Ectodermal cell (in vitro differentiated cells): ENCODE measurements around the gene SLIRP.

Experiments used
- H3K27ac ChIP-seq: 2 replicates; pipeline ENCODE4 v1.7.0; 2013; ENCODE audit warnings: mild to moderate bottlenecking, low read depth, low read length; ENCODE audit not compliant: insufficient read depth, poor library complexity, severe bottlenecking
- H3K27me3 ChIP-seq: 2 replicates; pipeline ENCODE4 v1.7.0; 2013; ENCODE audit warnings: mild to moderate bottlenecking, low read length; ENCODE audit not compliant: insufficient read depth, control insufficient read depth, poor library complexity, severe bottlenecking
- H3K36me3 ChIP-seq: one replicate; pipeline ENCODE4 v1.7.0; 2013; ENCODE audit warnings: low read length; ENCODE audit not compliant: control insufficient read depth, insufficient read depth
- H3K4me1 ChIP-seq: one replicate; pipeline ENCODE4 v1.7.0; 2013; ENCODE audit warnings: low read length; ENCODE audit not compliant: control insufficient read depth, insufficient read depth
- H3K4me3 ChIP-seq: 2 replicates; pipeline ENCODE4 v1.7.0; 2013; ENCODE audit warnings: low read depth, low read length, control low read depth; ENCODE audit not compliant: insufficient read depth
- H3K9me3 ChIP-seq: 2 replicates; pipeline ENCODE4 v1.7.0; 2013; ENCODE audit warnings: mild to moderate bottlenecking, low read length, moderate library complexity; ENCODE audit not compliant: control insufficient read depth
- WGBS, 2 experiments: methylation state at CpG; one replicate each; pipeline ENCODE4 v1.1.7; 2013; ENCODE audit warnings: missing lambda C conversion rate in 2 of 2; 5-methylcytosine and 5-hydroxymethylcytosine counted together

The SLIRP gene

GRCh38 chr14:77691259-77691658, 16.6 kb upstream of the SLIRP start:
- H3K27me3 ChIP-seq = no peaks in the 10 kb centered on the region
- 90 to 96% methylated on average over 2 of the region's 2 CpGs for WGBS, 2 experiments
- H3K36me3 ChIP-seq = peaks cover 4% of the 10 kb centered on the region

GRCh38 chr14:77707355-77707723, 564 bp upstream of the SLIRP start:
- H3K4me1 ChIP-seq = peaks cover 6% of the 10 kb centered on the region
- H3K27me3 ChIP-seq = no peaks in the 10 kb centered on the region
- WGBS, 2 experiments = 0 to 1% methylated on average over 14 of the region's 14 CpGs
- H3K4me3 ChIP-seq = peak overlapping the region; percentile 86
- no peaks in the 10 kb centered on the region for H3K9me3 ChIP-seq
- peaks cover 19% of the 10 kb centered on the region for H3K36me3 ChIP-seq
- H3K27ac ChIP-seq = no peak overlapping the region

More at GRCh38 chr14:77691259-77691658, 16.6 kb upstream of the SLIRP start:
- Histone ChIP-seq H3K9me3 (no peaks in the 10 kb centered on the region), H3K4me3 (no peak overlapping the region), H3K27ac (no peak overlapping the region), H3K4me1 (no peaks in the 10 kb centered on the region)

GRCh38 chr14:77708749-77709148, 846 bp downstream of the SLIRP start:
- H3K9me3 ChIP-seq = no peaks in the 10 kb centered on the region
- peak overlapping the region; percentile 86 for H3K4me3 ChIP-seq
- peaks cover 6% of the 10 kb centered on the region for H3K4me1 ChIP-seq
- H3K27ac ChIP-seq = no peak overlapping the region
- 13 to 21% methylated on average over 6 to 7 of the region's 7 CpGs for WGBS, 2 experiments
- no peaks in the 10 kb centered on the region for H3K27me3 ChIP-seq
- peaks cover 14% of the 10 kb centered on the region for H3K36me3 ChIP-seq

GRCh38 chr14:77709412-77709811, 1.5 kb downstream of the SLIRP start:
- Histone ChIP-seq H3K9me3 (no peaks in the 10 kb centered on the region), H3K27me3 (no peaks in the 10 kb centered on the region), H3K27ac (no peak overlapping the region), H3K4me3 (peak overlapping the region; percentile 86), H3K36me3 (peaks cover 14% of the 10 kb centered on the region), H3K4me1 (peaks cover 6% of the 10 kb centered on the region)
- 65 to 70% methylated on average over 3 of the region's 3 CpGs for WGBS, 2 experiments

- Histone ChIP-seq H3K4me1 (peaks cover 6% of the 10 kb centered on the region), H3K4me3 (no peak overlapping the region), H3K27me3 (no peaks in the 10 kb centered on the region), H3K9me3 (no peaks in the 10 kb centered on the region), H3K36me3 (peaks cover 15% of the 10 kb centered on the region), H3K27ac (no peak overlapping the region)
- 94 to 98% methylated on average over 2 of the region's 2 CpGs for WGBS, 2 experiments
Measured at GRCh38 chr14:77710364-77710763, 2.5 kb downstream of the SLIRP start.

- H3K36me3 ChIP-seq = peaks cover 35% of the 10 kb centered on the region
Measured at GRCh38 chr14:77714926-77715325, 7.0 kb downstream of the SLIRP start.

GRCh38 chr14:77717608-77718305, 9.9 kb downstream of the SLIRP start:
- Histone ChIP-seq H3K9me3 (no peaks in the 10 kb centered on the region), H3K4me3 (no peak overlapping the region), H3K27me3 (no peaks in the 10 kb centered on the region), H3K36me3 (peaks cover 34% of the 10 kb centered on the region), H3K27ac (no peak overlapping the region), H3K4me1 (no peaks in the 10 kb centered on the region)
- WGBS, 2 experiments = 94% methylated on average over 5 of the region's 5 CpGs

More at GRCh38 chr14:77714926-77715325, 7.0 kb downstream of the SLIRP start:
- Histone ChIP-seq H3K27ac (no peak overlapping the region), H3K9me3 (no peaks in the 10 kb centered on the region), H3K4me1 (no peaks in the 10 kb centered on the region), H3K4me3 (no peak overlapping the region), H3K27me3 (no peaks in the 10 kb centered on the region)
- 96 to 97% methylated on average over 6 of the region's 6 CpGs for WGBS, 2 experiments

GRCh38 chr14:77721437-77721836, 13.5 kb downstream of the SLIRP start:
- no peak overlapping the region for H3K4me3 ChIP-seq
- H3K4me1 ChIP-seq = no peaks in the 10 kb centered on the region
- peaks cover 48% of the 10 kb centered on the region for H3K36me3 ChIP-seq
- no peak overlapping the region for H3K27ac ChIP-seq
- 91 to 97% methylated on average over 5 of the region's 5 CpGs for WGBS, 2 experiments
- no peaks in the 10 kb centered on the region for H3K9me3 ChIP-seq
- H3K27me3 ChIP-seq = no peaks in the 10 kb centered on the region

- Histone ChIP-seq H3K4me1 (no peaks in the 10 kb centered on the region), H3K36me3 (peaks cover 48% of the 10 kb centered on the region), H3K27ac (no peak overlapping the region), H3K4me3 (no peak overlapping the region), H3K9me3 (no peaks in the 10 kb centered on the region), H3K27me3 (no peaks in the 10 kb centered on the region)
- 88 to 98% methylated on average over 2 of the region's 3 CpGs for WGBS, 2 experiments
Measured at GRCh38 chr14:77722301-77722700, 14.4 kb downstream of the SLIRP start.

GRCh38 chr14:77730976-77731497, 23.1 kb downstream of the SLIRP start:
- Histone ChIP-seq H3K36me3 (peaks cover 60% of the 10 kb centered on the region), H3K9me3 (no peaks in the 10 kb centered on the region), H3K4me3 (no peak overlapping the region), H3K4me1 (no peaks in the 10 kb centered on the region), H3K27me3 (no peaks in the 10 kb centered on the region), H3K27ac (no peak overlapping the region)
- 97 to 100% methylated on average over 3 of the region's 3 CpGs for WGBS, 2 experiments
